HepG2 (cell line): Measurements from ENCODE around the gene NEURL1. TPM values are rescaled to one million over a fixed set of nuclear protein-coding genes. Genes with fewer than 3 reads are reported as not detected.

Experiments used
- ATAC-seq: fragments of 200-7000 bp; cut with Tn5 transposase; 3 replicates; pipeline ENCODE4 v1.9.1; 2020; ENCODE audit warnings: mild to moderate bottlenecking, moderate library complexity
- BruUV-seq: library from RNA; stranded (reverse); fragments of 400-500 nt; replicated peaks from 2 replicates; lab custom pipeline; 2021; lab: Mats Ljungman, UMichigan
- CTCF ChIA-PET: fragments of 300-600 bp; formaldehyde crosslinking; extraction: SDS; loops from one replicate; lab custom pipeline; 2021; ENCODE audit warnings: low total read pairs, inconsistent platforms, low intra/inter-chr PET ratio; lab: Yijun Ruan, JAX
- POLR2A ChIA-PET: fragments of 350-600 bp; sonication (Branson Sonifier 250); formaldehyde crosslinking; loops from one replicate; lab custom pipeline; 2020; ENCODE audit warnings: antibody characterized with exemption, inconsistent platforms; lab: Yijun Ruan, JAX
- DNase-seq: peaks from one replicate; pipeline ENCODE4 v3.0.0-alpha.2; 2015; ENCODE audit warnings: low spot score
- FAIRE-seq: peaks from 3 replicates; lab custom pipeline; 2011; peaks lifted over from hg19 to GRCh38; lab: Jason Lieb, UNC
- H2AFZ ChIP-seq: one replicate; pipeline ENCODE4 v1.6.1; 2011; ENCODE audit warnings: low read length, inconsistent platforms
- H3K27ac ChIP-seq: fragments of 300-600 bp; 3 replicates; pipeline ENCODE4 v1.8.0; 2011; ENCODE audit warnings: mixed run types, mild to moderate bottlenecking, mixed read lengths, low read length, inconsistent platforms; ENCODE audit not compliant: insufficient read depth; ENCODE audit errors: extremely low read length
- H3K27me3 ChIP-seq, 2 experiments: fragments of 200-600 bp in 1 of 2; 2 replicates in 1 of 2; 3 replicates in 1 of 2; pipeline versions ENCODE4 v1.6.0 to v1.8.0; 2011; ENCODE audit warnings: low read length in 2 of 2, mild to moderate bottlenecking in 2 of 2, moderate library complexity in 2 of 2, inconsistent platforms in 1 of 2; ENCODE audit not compliant: insufficient read depth in 2 of 2, control insufficient read depth in 1 of 2
- H3K36me3 ChIP-seq, 2 experiments: fragments of 200-600 bp in 1 of 2; replicated peaks in 1 of 2; 2 replicates in 1 of 2; 3 replicates in 1 of 2; pipeline versions ENCODE4 v1.5.1 to v1.8.0; 2011; ENCODE audit warnings: low read length in 2 of 2, inconsistent platforms in 1 of 2; ENCODE audit not compliant: insufficient read depth in 2 of 2, control insufficient read depth in 1 of 2
- H3K4me1 ChIP-seq: 2 replicates; pipeline ENCODE4 v1.5.1; 2012; ENCODE audit warnings: low read length, inconsistent platforms; ENCODE audit not compliant: insufficient read depth
- H3K4me2 ChIP-seq: 2 replicates; pipeline ENCODE4 v1.6.0; 2011; ENCODE audit warnings: low read depth, low read length, inconsistent platforms
- H3K4me3 ChIP-seq, 3 experiments: fragments of 200-600 bp in 1 of 3; sonication (generic), shearing (Covaris generic) in 1 of 3; replicated peaks in 1 of 3; 2 replicates each; pipeline ENCODE4 v1.5.1; 2011 to 2016; ENCODE audit warnings: low read length in 3 of 3, inconsistent platforms in 2 of 3, low read depth in 2 of 3, mild to moderate bottlenecking in 2 of 3, control low read depth in 1 of 3, mixed read lengths in 1 of 3; ENCODE audit not compliant: insufficient read depth in 1 of 3
- H3K79me2 ChIP-seq: one replicate; pipeline ENCODE4 v1.6.1; 2011; ENCODE audit warnings: low read length, inconsistent platforms; ENCODE audit not compliant: insufficient read depth
- H3K9ac ChIP-seq: 2 replicates; pipeline ENCODE4 v1.6.0; 2011; ENCODE audit warnings: mild to moderate bottlenecking, low read depth, low read length, inconsistent platforms; ENCODE audit not compliant: insufficient read depth
- H3K9me3 ChIP-seq: 2 replicates; pipeline ENCODE4 v1.5.1; 2012; ENCODE audit warnings: mild to moderate bottlenecking, low read length
- H4K20me1 ChIP-seq: 2 replicates; pipeline ENCODE4 v1.6.0; 2011; ENCODE audit warnings: inconsistent platforms, mild to moderate bottlenecking, low read length, moderate library complexity; ENCODE audit not compliant: insufficient read depth
- BRCA1 ChIP-seq: sonication (generic); formaldehyde crosslinking; IDR thresholded peaks from 2 replicates; pipeline ENCODE4 v1.4.0; 2020; ENCODE audit warnings: missing genetic modification reagents
- HDAC6 ChIP-seq: fragments of 200-600 bp; sonication (generic); IDR thresholded peaks from 2 replicates; pipeline ENCODE4 v1.7.0; 2017; ENCODE audit warnings: mild to moderate bottlenecking, antibody characterized with exemption, low read length, low read depth
- NR2F6 ChIP-seq, 2 experiments: IDR thresholded peaks; 2 replicates each; pipeline ENCODE4 v1.6.1; 2016; ENCODE audit warnings: antibody characterized with exemption in 1 of 2, mild to moderate bottlenecking in 1 of 2
- POLR2A ChIP-seq, 2 experiments: IDR thresholded peaks; 2 replicates each; pipeline ENCODE4 v1.6.1; 2011; ENCODE audit warnings: low read depth in 2 of 2, low read length in 2 of 2, mild to moderate bottlenecking in 1 of 2, moderate library complexity in 1 of 2; ENCODE audit not compliant: insufficient read depth in 1 of 2
- SRSF4 ChIP-seq: fragments of 200-400 bp; formaldehyde crosslinking; IDR thresholded peaks from one replicate; pipeline ENCODE4 v1.6.1; 2018; ENCODE audit warnings: mild to moderate bottlenecking, low read depth, low read length, moderate library complexity; ENCODE audit not compliant: poor library complexity, severe bottlenecking
- ZNF33A ChIP-seq: sonication (generic); formaldehyde crosslinking; IDR thresholded peaks from 2 replicates; pipeline ENCODE4 v1.5.1; 2020; ENCODE audit warnings: missing genetic modification reagents, mild to moderate bottlenecking, moderate library complexity, borderline replicate concordance
- WGBS: methylation state at CpG from one replicate; pipeline ENCODE4 v1.1.6; 2017; ENCODE audit warnings: low lambda C conversion rate; 5-methylcytosine and 5-hydroxymethylcytosine counted together
- in situ Hi-C: cut with HindIII; loops from 2 replicates; pipeline ENCODE4 v1.10.0; 2017; ENCODE audit warnings: low pct_unique_long_range_greater_than_20kb; ENCODE audit not compliant: extremely low pct_ligation_motif_present
- intact Hi-C: fragments of 100-400 bp; cut with micrococcal nuclease; formaldehyde crosslinking; loops from one replicate; pipeline ENCODE4 v1.10.0; 2022; ENCODE audit not compliant: unreplicated experiment
- polyA plus RNA-seq, 8 experiments: library from polyadenylated mRNA; depleted of rRNA in 3 of 8; stranded (reverse) in 7 of 8; unstranded in 1 of 8; fragments of >200 nt; fragmentation: Illumina TruSeq in 4 of 8; extraction: Trizol in 4 of 8; gene quantifications; 2 replicates each; pipeline versions ENCODE4 v1.2.1 to v1.2.3, GENCODE V29; 2011 to 2016; ENCODE audit warnings: low read depth in 4 of 8, missing spikeins in 1 of 8, mixed read lengths in 1 of 8; ENCODE audit not compliant: insufficient read depth in 1 of 8
- total RNA-seq, 5 experiments: library from RNA; depleted of rRNA; stranded (reverse); fragments of >200 nt; fragmentation: Illumina TruSeq; extraction: Trizol; gene quantifications; 2 replicates each; pipeline ENCODE4 v1.2.3, GENCODE V29; 2016; ENCODE audit warnings: low read depth in 1 of 5

Gene NEURL1
- total and polyA plus RNA-seq, 2 of the 13 experiments (the other 11 are each of a cell fraction or from before 2014, with no cell fraction given) = not detected

- Histone ChIP-seq H2AFZ (no peak overlapping the region), H3K4me1 (no peaks in the 10 kb centered on the region), H3K4me2 (no peak overlapping the region), H3K9ac (no peak overlapping the region), H3K36me3 (peaks cover 12 to 25% of the 10 kb centered on the region in 2 experiments; a peak in 4 of 5 replicates), H3K79me2 (no peaks in the 10 kb centered on the region), H3K27me3 (no peaks in the 10 kb centered on the region), H4K20me1 (0 out of 2 replicates have a peak, but pooled peaks cover 3% of the 10 kb centered on the region), H3K27ac (no peak overlapping the region), H3K4me3 (no peak overlapping the region), H3K9me3 (no peaks in the 10 kb centered on the region)
- ChIA-PET CTCF (interaction anchor here (1.3 to 2.5 kb wide), 3 partner anchors 67 to 286 kb away, joined by 5 to 18 read pairs (median 10); no protein-coding TSS in a partner anchor), POLR2A (no interaction called here)
- in situ Hi-C loops (loop anchor here (5.0 kb wide), 1 partner anchor 68 kb away; no protein-coding TSS in a partner anchor), intact Hi-C loops (loop anchor here (10.0 kb wide), 1 partner anchor 114 kb away; no protein-coding TSS in a partner anchor)
- no TSS peak for BruUV-seq
- ATAC-seq (peak; percentile 8; the same call in 1 of the 3 replicates), FAIRE-seq (no peak), DNase-seq (no peak)
- WGBS = 88% methylated on average over 3 of the region's 3 CpGs
- TF ChIP-seq HDAC6 (no peak), SRSF4 (no peak), BRCA1 (CRISPR knock-in tag) (no peak), NR2F6 (IDR thresholded peaks at IDR 0.05) (no peak), NR2F6 (CRISPR knock-in tag; IDR thresholded peaks at IDR 0.05) (no peak)
These were observed 105.7 kb downstream of the NEURL1 start for GRCh38 chr10:103599211-103599610.

GRCh38 chr10:103599907-103600306, 106.4 kb downstream of the NEURL1 start:
- H3K27ac ChIP-seq = no peak overlapping the region
- TF ChIP-seq POLR2A (IDR thresholded peaks at IDR 0.05; ENCODE audit: insufficient read depth in 1 of 2, low read depth in 2 of 2, low read length in 2 of 2) = peak in 1 of 2 experiments; percentile 18; a peak in 1 of 4 replicates
- TF ChIP-seq ZNF33A (CRISPR knock-in tag) = no peak
- FAIRE-seq (no peak), DNase-seq (no peak), ATAC-seq (no peak)
- no peak overlapping the region for H3K4me3 ChIP-seq
- WGBS = 95% methylated on average over 6 of the region's 6 CpGs
- H3K79me2 ChIP-seq = no peaks in the 10 kb centered on the region
- BruUV-seq = no TSS peak
- no peaks in the 10 kb centered on the region for H3K4me1 ChIP-seq
- H3K9ac ChIP-seq = no peak overlapping the region
- H2AFZ ChIP-seq = no peak overlapping the region
- in situ Hi-C loops (loop anchor here (5.0 kb wide), 1 partner anchor 67 kb away; no protein-coding TSS in a partner anchor), intact Hi-C loops (loop anchor here (10.0 kb wide), 1 partner anchor 115 kb away; no protein-coding TSS in a partner anchor)
- peaks cover 15 to 28% of the 10 kb centered on the region in 2 experiments; a peak in 4 of 5 replicates for H3K36me3 ChIP-seq
- ChIA-PET CTCF (interaction anchor here (2.5 kb wide), 1 partner anchor 66 kb away, joined by 10 read pairs; no protein-coding TSS in a partner anchor), POLR2A (no interaction called here)
- no peak overlapping the region for H3K4me2 ChIP-seq
- 0 out of 2 replicates have a peak, but pooled peaks cover 3% of the 10 kb centered on the region for H4K20me1 ChIP-seq
- H3K27me3 ChIP-seq = no peaks in the 10 kb centered on the region
- H3K9me3 ChIP-seq = no peaks in the 10 kb centered on the region
